HG03521 (cell line): ENCODE results near the gene NFATC3.

ENCODE experiments used
- ATAC-seq: cut with Tn5 transposase; IDR thresholded peaks from one replicate; pipeline ENCODE4 v1.9.1; 2021; ENCODE audit warnings: mild to moderate bottlenecking, moderate library complexity; ENCODE audit not compliant: unreplicated experiment

NFATC3 gene

DNA sequence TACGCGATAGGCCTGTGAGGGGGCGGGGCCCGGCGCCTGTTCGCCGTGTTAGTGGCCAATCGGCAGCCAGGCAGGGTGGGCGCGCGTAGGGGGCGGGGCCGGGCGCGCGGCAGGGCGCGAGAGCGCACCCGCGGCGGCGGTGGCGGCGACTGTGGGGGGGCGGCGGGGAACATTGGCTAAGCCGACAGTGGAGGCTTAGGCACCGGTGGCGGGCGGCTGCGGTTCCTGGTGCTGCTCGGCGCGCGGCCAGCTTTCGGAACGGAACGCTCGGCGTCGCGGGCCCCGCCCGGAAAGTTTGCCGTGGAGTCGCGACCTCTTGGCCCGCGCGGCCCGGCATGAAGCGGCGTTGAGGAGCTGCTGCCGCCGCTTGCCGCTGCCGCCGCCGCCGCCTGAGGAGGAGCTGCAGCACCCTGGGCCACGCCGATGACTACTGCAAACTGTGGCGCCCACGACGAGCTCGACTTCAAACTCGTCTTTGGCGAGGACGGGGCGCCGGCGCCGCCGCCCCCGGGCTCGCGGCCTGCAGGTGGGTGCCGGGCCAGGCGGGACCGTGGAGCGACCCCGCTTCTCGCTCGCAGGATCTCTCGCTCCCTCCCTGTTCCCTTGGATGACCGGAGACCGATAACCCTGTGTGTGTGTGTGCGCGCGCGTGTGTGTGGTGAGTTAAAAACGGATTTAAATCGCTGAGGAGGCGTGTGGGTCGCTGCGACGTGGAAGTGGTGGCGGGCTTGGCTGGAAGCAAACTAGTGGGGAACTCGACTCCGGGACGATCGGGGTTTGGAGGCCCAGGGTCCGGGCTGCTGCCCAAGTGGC, at the start of gene NFATC3:
Gene NFATC3, plus strand, starts transcription at position 112 of the 813 bp plus-strand sequence. Its CDS starts 312 bp downstream, at position 424.
- ATAC-seq, result peak; percentile 70

- no peak for ATAC-seq
Measured at GRCh38 chr16:68037841-68038597, 47.2 kb upstream of the NFATC3 start.

GRCh38 chr16:68040506-68041288, 44.5 kb upstream of the NFATC3 start:
- ATAC-seq, result no peak

DNA sequence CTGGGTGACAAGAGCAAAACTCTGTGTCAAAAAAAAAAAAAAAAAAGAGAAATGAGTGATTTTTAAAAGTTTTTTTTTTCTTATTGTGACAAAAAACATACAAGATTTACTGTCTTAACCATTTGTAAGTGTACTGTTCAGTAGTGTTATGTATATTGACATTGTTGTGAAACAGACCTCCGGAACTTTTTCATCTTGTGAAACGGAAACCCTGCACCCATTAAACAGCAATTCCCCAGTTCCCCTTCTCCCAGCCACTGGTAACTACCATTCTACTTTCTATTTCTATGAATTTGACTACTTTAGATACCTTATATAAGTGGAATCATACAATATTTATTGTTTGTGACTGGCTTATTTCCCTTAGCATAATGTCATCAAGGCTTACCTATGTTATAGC, 43.4 kb upstream of the NFATC3 start:
- no peak for ATAC-seq

DNA sequence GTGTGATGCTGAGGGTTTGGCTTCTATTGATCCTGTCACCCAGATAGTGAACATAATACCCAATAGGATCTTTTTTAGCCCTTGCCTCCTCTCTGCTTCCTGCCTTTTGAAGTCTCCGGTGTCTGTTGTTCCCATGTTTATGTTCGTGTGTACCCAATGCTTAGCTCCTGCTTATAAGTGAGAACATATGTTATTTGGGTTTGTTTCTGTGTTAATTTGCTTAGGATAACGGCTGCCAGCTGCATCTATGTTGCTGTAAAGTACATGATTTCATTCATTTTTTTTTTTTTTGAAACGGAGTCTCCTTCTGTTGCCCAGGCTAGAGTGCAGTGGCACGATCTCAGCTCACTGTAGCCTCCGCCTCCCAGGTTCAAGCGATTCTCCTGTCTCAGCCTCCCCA, 39.1 kb upstream of the NFATC3 start:
- ATAC-seq, result no peak

DNA sequence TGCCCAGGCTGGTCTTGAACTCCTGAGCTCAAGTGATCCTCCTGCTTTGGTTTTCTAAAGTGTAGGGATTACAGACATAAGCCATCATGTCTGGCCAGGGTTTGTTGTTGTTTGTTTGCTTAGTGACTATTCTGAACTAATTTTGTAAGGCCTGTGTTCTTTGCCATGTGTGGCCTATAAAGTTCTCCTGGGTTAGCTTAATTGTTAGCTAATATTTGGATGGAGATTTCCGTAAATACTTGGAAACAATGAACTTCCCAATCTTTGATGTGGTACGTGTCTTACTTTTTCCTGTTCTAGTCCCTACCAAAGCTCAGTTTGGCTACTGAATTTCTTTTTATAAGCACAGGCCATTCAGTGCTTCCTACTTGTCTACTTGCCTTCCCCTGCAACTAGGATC, 37.2 kb upstream of the NFATC3 start:
- ATAC-seq, result no peak

- no peak for ATAC-seq
Measured at GRCh38 chr16:68049449-68049848, 35.7 kb upstream of the NFATC3 start.

DNA sequence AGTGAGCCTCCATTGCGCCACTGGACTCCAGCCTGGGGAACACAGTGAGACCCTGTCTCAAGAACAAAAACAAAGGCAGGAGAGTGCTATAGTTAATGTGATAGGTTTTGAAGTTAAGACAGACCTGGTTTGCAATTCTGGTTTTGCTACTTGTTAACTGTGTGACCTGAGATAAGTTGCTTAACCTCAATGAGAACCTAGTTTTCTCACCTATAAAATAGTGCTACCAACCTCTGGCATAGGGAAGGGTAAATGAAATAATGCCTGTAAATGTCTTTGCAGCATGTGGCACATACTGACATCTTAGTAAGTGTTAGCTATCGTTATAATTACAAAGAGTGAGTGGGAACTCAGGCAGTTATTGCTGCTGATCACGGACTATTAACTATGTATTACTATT, 29.8 kb upstream of the NFATC3 start:
- ATAC-seq, result no peak

DNA sequence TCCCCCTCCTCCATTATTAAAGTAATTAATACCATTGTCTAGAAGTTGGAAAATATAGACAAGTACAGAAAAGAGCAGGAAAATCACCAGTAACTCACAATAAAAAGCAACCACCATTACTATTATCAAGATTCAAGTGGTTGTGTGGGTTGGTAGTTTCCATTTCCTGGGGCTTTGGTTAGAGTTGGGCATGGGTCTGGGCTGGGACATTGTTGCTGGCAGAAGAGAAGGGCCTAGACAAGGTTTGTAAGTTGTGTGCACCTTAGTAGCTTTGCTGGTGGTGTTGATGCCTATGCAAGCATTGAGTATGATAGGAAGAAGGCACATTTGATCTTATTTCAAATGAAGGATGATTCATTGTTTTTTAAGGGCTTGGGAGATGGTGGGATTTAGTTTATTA, 25.4 kb upstream of the NFATC3 start:
- no peak for ATAC-seq

DNA sequence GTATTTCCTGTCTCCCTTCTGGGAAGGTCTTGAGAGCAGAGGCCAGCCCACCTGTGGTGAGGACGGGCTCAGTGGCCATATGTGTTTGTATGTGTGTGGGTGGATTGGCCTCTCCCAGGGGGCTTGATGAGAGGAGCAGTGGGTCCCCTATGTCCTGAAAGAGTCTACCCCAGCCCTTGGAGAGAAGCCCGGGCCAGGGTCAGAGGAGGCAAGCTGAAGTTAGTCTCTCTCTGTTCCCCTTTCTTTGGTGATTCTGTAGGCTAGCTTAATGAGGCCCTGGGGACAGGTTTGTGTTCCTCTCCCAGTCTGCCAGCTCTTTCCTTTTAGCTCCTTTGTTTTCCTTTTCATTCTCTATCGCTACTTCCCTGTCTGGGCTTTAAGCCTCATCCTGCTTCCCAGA, 23.8 kb upstream of the NFATC3 start:
- ATAC-seq, result no peak

GRCh38 chr16:68062910-68063393, 22.2 kb upstream of the NFATC3 start:
- no peak for ATAC-seq

DNA sequence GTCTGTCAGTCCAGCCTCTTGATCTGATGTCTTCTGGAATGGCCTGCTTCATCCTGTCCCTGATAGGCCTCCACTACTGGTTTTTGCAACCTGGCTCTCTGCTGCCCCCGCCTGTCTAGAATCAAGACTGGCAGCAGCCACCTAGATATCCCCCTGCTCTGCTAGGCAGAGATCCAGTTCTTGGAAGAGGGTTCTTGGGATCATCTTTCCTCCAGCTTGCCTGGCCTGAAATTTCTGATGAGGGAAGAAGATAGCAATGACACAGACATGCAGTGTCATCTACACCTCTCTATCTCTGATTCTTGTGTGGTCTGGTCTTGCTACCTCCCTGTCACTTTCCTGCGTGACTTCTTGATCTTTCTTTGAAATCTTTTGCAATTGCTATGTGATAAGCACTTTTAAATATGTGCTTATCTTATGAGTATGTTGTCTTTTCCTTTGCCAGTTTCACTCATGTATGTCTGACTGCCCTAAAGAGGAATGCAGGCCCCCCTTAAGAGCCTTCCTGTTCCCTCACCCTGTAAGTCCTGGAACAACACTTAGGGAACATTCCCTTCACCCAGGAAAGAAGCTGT, 20.3 kb upstream of the NFATC3 start:
- no peak for ATAC-seq

GRCh38 chr16:68065716-68066305, 19.4 kb upstream of the NFATC3 start:
- no peak for ATAC-seq

DNA sequence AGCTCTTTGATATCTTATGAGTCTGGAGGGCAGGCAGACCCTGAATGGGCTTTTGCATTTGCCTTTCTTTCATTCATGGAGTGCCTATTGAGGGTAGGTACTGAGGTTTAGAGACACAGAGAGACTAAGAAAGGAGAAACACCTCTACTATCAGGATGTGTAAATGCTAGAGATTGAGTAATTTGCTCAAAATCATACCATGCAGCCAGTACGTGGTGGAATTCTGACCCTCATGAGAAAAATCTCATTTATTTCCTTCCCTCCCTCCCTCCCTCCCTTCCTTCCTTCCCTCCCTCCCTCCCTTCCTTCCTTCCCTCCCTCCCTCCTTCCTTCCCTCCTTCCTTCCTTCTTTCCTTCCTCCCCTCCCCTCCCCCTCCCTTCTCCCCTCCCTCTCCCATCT, 18.4 kb upstream of the NFATC3 start:
- no peak for ATAC-seq

GRCh38 chr16:68068926-68069325, 16.2 kb upstream of the NFATC3 start:
- no peak for ATAC-seq

DNA sequence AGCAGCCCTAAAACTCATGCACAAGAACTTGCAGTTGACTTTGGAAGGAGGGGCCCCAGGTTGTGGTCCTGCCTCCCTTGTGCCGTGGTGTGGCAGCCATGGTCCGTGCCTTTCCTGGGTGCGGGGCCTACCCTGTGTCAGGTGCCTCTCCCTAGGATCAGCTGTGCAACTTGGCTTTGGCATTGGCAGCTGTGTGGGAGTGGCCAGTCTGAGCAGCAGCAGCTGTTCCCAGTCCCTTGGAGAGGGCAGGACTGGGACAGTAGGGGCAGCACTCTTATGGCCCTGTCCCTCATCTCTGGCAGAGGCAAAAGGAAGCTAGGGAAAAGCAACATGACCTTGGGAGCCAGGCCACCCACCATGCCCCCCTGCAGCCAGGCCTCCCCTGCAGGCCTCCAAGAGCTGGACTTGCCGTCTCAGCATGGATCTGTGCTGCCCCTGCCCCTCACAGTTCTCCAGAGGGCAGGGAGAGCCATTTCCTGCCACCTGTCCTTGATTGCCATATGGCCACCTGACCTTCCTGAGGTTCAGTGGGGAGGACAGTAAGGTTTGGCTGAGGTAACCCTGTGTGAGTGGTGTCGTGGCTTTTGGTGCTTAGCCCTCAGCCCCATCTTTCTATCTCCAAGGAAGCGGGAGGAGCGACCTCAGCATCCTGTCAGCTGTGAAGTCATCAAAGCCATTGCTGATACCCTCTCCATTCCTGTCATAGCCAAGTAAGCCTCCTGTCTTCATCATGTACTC, 15.5 kb upstream of the NFATC3 start:
- no peak for ATAC-seq

DNA sequence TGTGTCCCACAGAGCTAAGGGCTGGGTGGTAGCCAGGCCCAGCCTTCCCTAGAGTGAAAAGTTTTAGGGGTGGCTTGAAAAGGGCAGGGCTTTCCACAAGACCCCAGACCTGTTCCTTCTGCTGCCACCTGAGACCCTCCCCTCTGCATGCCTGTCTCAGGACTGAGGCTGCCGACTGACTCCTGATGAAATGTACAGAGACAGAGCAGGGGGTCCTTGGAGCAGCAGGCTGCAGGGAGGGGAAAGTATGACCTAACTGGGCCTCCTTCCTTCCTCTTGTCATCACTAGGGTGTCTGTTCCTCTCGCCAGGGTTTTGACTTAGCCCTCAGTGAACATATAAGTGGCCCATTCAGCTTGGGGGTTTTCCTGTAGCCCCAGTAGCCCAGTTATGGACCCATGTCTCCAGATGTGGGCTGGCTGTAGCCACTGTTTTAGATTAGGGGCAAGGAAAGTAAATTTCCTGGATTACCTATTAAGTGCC, 14.9 kb upstream of the NFATC3 start:
- no peak for ATAC-seq

GRCh38 chr16:68070806-68071517, 14.2 kb upstream of the NFATC3 start:
- no peak for ATAC-seq

DNA sequence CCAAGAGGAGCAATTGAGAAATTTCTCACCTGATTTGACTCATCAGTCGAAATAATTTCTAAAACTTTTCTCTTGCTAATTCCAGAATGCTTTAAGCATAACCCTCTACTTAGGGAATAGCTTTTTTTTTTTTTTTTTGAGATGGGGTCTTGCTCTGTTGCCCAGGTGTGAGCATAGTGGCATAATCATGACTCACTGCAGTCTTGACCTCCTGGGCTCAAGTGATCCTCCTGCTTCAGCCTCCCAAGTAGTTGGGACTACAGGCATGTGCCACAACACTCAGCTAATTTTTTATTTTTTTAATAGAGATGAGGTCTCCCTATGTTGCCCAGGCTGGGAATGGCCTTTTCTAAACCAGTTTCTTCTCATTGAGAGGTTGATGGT, 13.7 kb upstream of the NFATC3 start:
- ATAC-seq, result no peak
